Activated CD8-positive, alpha-beta memory T cell treated with anti-CD3 and anti-CD28 coated beads, Interleukin-2, amount 50 U/mL, for 1 hour (primary cell): ENCODE results near the gene PMP22.
"Not testable (repeated sequence)": the region's sequence is repeated elsewhere in the genome, so short reads cannot be mapped to it uniquely, and the experiment has no call there.

Experiments
- DNase-seq: peaks from one replicate; pipeline ENCODE4 v3.0.0-alpha.2; 2020; ENCODE audit errors: extremely low read depth

PMP22 gene

GRCh38 chr17:15213381-15214087, 51.6 kb downstream of the PMP22 start:
- DNase-seq = no peak

- DNase-seq = no peak
These were observed 54.9 kb downstream of the PMP22 start for GRCh38 chr17:15210247-15210646.

GRCh38 chr17:15203062-15203461, 62.1 kb downstream of the PMP22 start:
- DNase-seq = not testable (repeated sequence)

GRCh38 chr17:15200574-15200973, 64.6 kb downstream of the PMP22 start:
- DNase-seq = not testable (repeated sequence)

- no peak for DNase-seq
These were observed 67.9 kb downstream of the PMP22 start for GRCh38 chr17:15197229-15197628.

GRCh38 chr17:15194859-15195277, 70.3 kb downstream of the PMP22 start:
- DNase-seq = no peak

GRCh38 chr17:15185625-15185991, 79.5 kb downstream of the PMP22 start:
- DNase-seq = no peak

- no peak for DNase-seq
These were observed 80.1 kb downstream of the PMP22 start for GRCh38 chr17:15184872-15185624.

- no peak for DNase-seq
These were observed 83.3 kb downstream of the PMP22 start for GRCh38 chr17:15181816-15182215.

- DNase-seq = no peak
These were observed 83.8 kb downstream of the PMP22 start for GRCh38 chr17:15181333-15181732.

GRCh38 chr17:15180121-15180561, 85.0 kb downstream of the PMP22 start:
- no peak for DNase-seq
